K562 (cell line): ENCODE data around the gene MS4A1. TPM values are rescaled to one million over a fixed set of nuclear protein-coding genes. Genes with fewer than 3 reads are reported as not detected.

ENCODE experiments used
- ATAC-seq: fragments of 200-7000 bp; cut with Tn5 transposase; 3 replicates; pipeline ENCODE4 v1.9.1; 2020; ENCODE audit warnings: moderate library complexity
- BruUV-seq: library from RNA; stranded (reverse); fragments of 400-500 nt; replicated peaks from 2 replicates; lab custom pipeline; 2021; lab: Mats Ljungman, UMichigan
- CTCF ChIA-PET: fragments of 300-600 bp; formaldehyde crosslinking; extraction: SDS; loops from one replicate; lab custom pipeline; 2021; ENCODE audit warnings: low intra/inter-chr PET ratio; lab: Yijun Ruan, JAX
- POLR2A ChIA-PET: fragments of 300-600, 350-650 bp; sonication (Branson Sonifier 250); formaldehyde crosslinking; extraction: SDS; loops from one replicate; lab custom pipeline; 2021; ENCODE audit warnings: antibody characterized with exemption, inconsistent platforms; lab: Yijun Ruan, JAX
- DNase-seq, 4 experiments: peaks; one replicate each; pipeline versions ENCODE4 v3.0.0 to v3.0.0-alpha.2; 2011 to 2018; ENCODE audit warnings: low spot score in 3 of 4, mixed read lengths in 3 of 4; ENCODE audit errors: extremely low read depth in 1 of 4
- FAIRE-seq: peaks from 2 replicates; lab custom pipeline; 2011; peaks lifted over from hg19 to GRCh38; lab: Jason Lieb, UNC
- H2AFZ ChIP-seq: 2 replicates; pipeline ENCODE4 v1.6.0; 2011; ENCODE audit warnings: low read depth, low read length, control low read depth, inconsistent platforms
- H3K27ac ChIP-seq: fragments of 200-600 bp; 3 replicates; pipeline ENCODE4 v1.8.0; 2011; ENCODE audit warnings: low read depth, mild to moderate bottlenecking, control low read depth, inconsistent platforms, low read length, moderate library complexity, mixed read lengths; ENCODE audit errors: extremely low read depth
- H3K27me3 ChIP-seq, 2 experiments: fragments of 300-600 bp in 1 of 2; 2 replicates in 1 of 2; 3 replicates in 1 of 2; pipeline versions ENCODE4 v1.6.0 to v1.8.0; 2011; ENCODE audit warnings: inconsistent platforms in 2 of 2, low read length in 2 of 2, mild to moderate bottlenecking in 1 of 2, mixed read lengths in 1 of 2, moderate library complexity in 1 of 2; ENCODE audit not compliant: control insufficient read depth in 2 of 2, insufficient read depth in 2 of 2
- H3K36me3 ChIP-seq: fragments of 300-600 bp; 3 replicates; pipeline ENCODE4 v1.8.0; 2011; ENCODE audit warnings: mild to moderate bottlenecking, low read length, inconsistent platforms; ENCODE audit not compliant: control insufficient read depth, insufficient read depth
- H3K4me1 ChIP-seq, 2 experiments: fragments of 200-600 bp in 1 of 2; replicated peaks in 1 of 2; 2 replicates in 1 of 2; 3 replicates in 1 of 2; pipeline versions ENCODE4 v1.5.1 to v1.8.0; 2011; ENCODE audit warnings: inconsistent platforms in 2 of 2, low read length in 2 of 2, mild to moderate bottlenecking in 1 of 2, mixed read lengths in 1 of 2, moderate library complexity in 1 of 2; ENCODE audit not compliant: control insufficient read depth in 2 of 2, insufficient read depth in 2 of 2
- H3K4me2 ChIP-seq: 2 replicates; pipeline ENCODE4 v1.6.1; 2011; ENCODE audit warnings: low read length, control low read depth, inconsistent platforms, mixed read lengths; ENCODE audit not compliant: insufficient read depth
- H3K4me3 ChIP-seq: fragments of 200-600 bp; sonication (generic), shearing (Covaris generic); 2 replicates; pipeline ENCODE4 v1.5.1; 2016; ENCODE audit warnings: control low read depth, inconsistent platforms
- H3K79me2 ChIP-seq: fragments of 200-600 bp; 3 replicates; pipeline ENCODE4 v1.8.0; 2011; ENCODE audit warnings: low read length, inconsistent platforms; ENCODE audit not compliant: control insufficient read depth, insufficient read depth
- H3K9ac ChIP-seq, 2 experiments: 2 replicates each; pipeline versions ENCODE4 v1.6.0 to v1.6.1; 2011; ENCODE audit warnings: low read depth in 2 of 2, low read length in 2 of 2, control low read depth in 1 of 2, inconsistent platforms in 1 of 2, mild to moderate bottlenecking in 1 of 2, mixed read lengths in 1 of 2; ENCODE audit not compliant: insufficient read depth in 1 of 2
- H3K9me1 ChIP-seq: one replicate; pipeline ENCODE4 v1.6.0; 2011; ENCODE audit warnings: inconsistent platforms, mild to moderate bottlenecking, low read length, moderate library complexity; ENCODE audit not compliant: control insufficient read depth, insufficient read depth
- H3K9me3 ChIP-seq: replicated peaks from 2 replicates; pipeline ENCODE4 v1.5.1; 2011; ENCODE audit warnings: low read depth, low read length, inconsistent platforms; ENCODE audit not compliant: control insufficient read depth, insufficient read depth
- H4K20me1 ChIP-seq: replicated peaks from 2 replicates; pipeline ENCODE4 v1.6.1; 2011; ENCODE audit warnings: low read length, inconsistent platforms, mixed read lengths; ENCODE audit not compliant: control insufficient read depth, insufficient read depth
- ETV6 ChIP-seq, 3 experiments: fragments of 150-350 bp in 1 of 3; sonication (generic) in 1 of 3; formaldehyde crosslinking in 1 of 3; IDR thresholded peaks; 2 replicates each; pipeline versions ENCODE4 v1.6.1 to v1.8.0; 2014 to 2022; ENCODE audit warnings: borderline replicate concordance in 2 of 3, low read depth in 2 of 3, antibody characterized with exemption in 1 of 3, low read length in 1 of 3, mild to moderate bottlenecking in 1 of 3, missing genetic modification reagents in 1 of 3
- MECOM ChIP-seq: fragments of 250-450 bp; sonication (Bioruptor Pico); IDR thresholded peaks from 2 replicates; pipeline ENCODE4 v1.8.0; 2022; ENCODE audit warnings: inconsistent platforms
- SNRNP70 ChIP-seq: fragments of 200-400 bp; formaldehyde crosslinking; optimal IDR thresholded peaks from 2 replicates; pipeline ENCODE3; 2017; ENCODE audit warnings: low read depth, low read length
- TFE3 ChIP-seq: fragments of 450-650 bp; formaldehyde crosslinking; IDR thresholded peaks from 2 replicates; pipeline ENCODE4 v1.4.0; 2020; ENCODE audit warnings: mild to moderate bottlenecking, mixed read lengths
- U2AF1 ChIP-seq: fragments of 200-400 bp; formaldehyde crosslinking; optimal IDR thresholded peaks from 2 replicates; pipeline ENCODE3; 2017; ENCODE audit warnings: mild to moderate bottlenecking, low read depth, low read length, moderate library complexity
- ZNF408 ChIP-seq: fragments of 250-450 bp; sonication (Bioruptor Pico); IDR thresholded peaks from 2 replicates; pipeline ENCODE4 v1.4.0; 2020; ENCODE audit warnings: low read depth, mild to moderate bottlenecking, moderate library complexity
- ZNF740 ChIP-seq, 3 experiments: fragments of 200-800 bp in 1 of 3; sonication (Bioruptor generic) in 1 of 3; sonication (generic) in 1 of 3; formaldehyde crosslinking in 1 of 3; IDR thresholded peaks; 2 replicates each; pipeline versions ENCODE4 v1.6.1 to v1.8.0; 2016 to 2022; ENCODE audit warnings: mild to moderate bottlenecking in 2 of 3, missing compliant biosample characterization in 2 of 3, missing genetic modification characterization in 2 of 3, missing genetic modification reagents in 1 of 3
- WGBS: fragments of 100-300 bp; shearing (Covaris generic); methylation state at CpG from one replicate; pipeline ENCODE4 v1.1.6; 2016; ENCODE audit warnings: low coverage, mixed read lengths; ENCODE audit not compliant: insufficient coverage; ENCODE audit errors: missing lambda C conversion rate; 5-methylcytosine and 5-hydroxymethylcytosine counted together
- in situ Hi-C: fragments of 300-500 bp; cut with MboI; formaldehyde crosslinking; loops from 4 replicates; pipeline ENCODE4 v1.15.0; 2018; ENCODE audit warnings: inconsistent platforms, mixed read lengths
- intact Hi-C: fragments of 100-400 bp; cut with micrococcal nuclease; formaldehyde crosslinking; loops from 2 replicates; pipeline ENCODE4 v1.14.2; 2022
- polyA plus RNA-seq, 8 experiments: library from polyadenylated mRNA; depleted of rRNA in 4 of 8; stranded (reverse) in 5 of 8; unstranded in 3 of 8; fragments of >200 nt; fragmentation: Nextera tagmentation in 2 of 8; fragmentation: Illumina TruSeq in 1 of 8; extraction: Ambion mirVana in 2 of 8; extraction: Trizol in 1 of 8; gene quantifications; 2 replicates each; pipeline versions ENCODE4 v1.2.1 to v1.2.3, GENCODE V29; 2011 to 2014; ENCODE audit warnings: inconsistent platforms in 1 of 8, missing spikeins in 1 of 8
- total RNA-seq, 7 experiments: library from RNA; depleted of rRNA in 6 of 7; stranded (reverse); fragments of >200 nt in 6 of 7; fragmentation: Illumina TruSeq in 2 of 7; extraction: Trizol in 2 of 7; gene quantifications; 2 replicates each; pipeline versions ENCODE4 v1.2.1 to v1.2.3, GENCODE V29; 2011 to 2021; ENCODE audit warnings: low replicate concordance in 1 of 7
- TF ChIP-seq, protein P1 (sequence below): fragments of 450-650 bp; IDR thresholded peaks from 2 replicates; pipeline ENCODE4 v1.6.1; 2017; ENCODE audit warnings: antibody characterized with exemption, mild to moderate bottlenecking
- TF ChIP-seq, protein P2 (sequence below): fragments of 250-450 bp; sonication (Bioruptor Pico); IDR thresholded peaks from 2 replicates; pipeline ENCODE4 v1.4.0; 2020; ENCODE audit warnings: borderline replicate concordance

Gene MS4A1
- total and polyA plus RNA-seq, 9 of the 15 experiments (the other 6 are each of a cell fraction or from before 2014, with no cell fraction given): 0.01 to 0.24 (median 0.03) TPM; not detected in 5

DNA sequence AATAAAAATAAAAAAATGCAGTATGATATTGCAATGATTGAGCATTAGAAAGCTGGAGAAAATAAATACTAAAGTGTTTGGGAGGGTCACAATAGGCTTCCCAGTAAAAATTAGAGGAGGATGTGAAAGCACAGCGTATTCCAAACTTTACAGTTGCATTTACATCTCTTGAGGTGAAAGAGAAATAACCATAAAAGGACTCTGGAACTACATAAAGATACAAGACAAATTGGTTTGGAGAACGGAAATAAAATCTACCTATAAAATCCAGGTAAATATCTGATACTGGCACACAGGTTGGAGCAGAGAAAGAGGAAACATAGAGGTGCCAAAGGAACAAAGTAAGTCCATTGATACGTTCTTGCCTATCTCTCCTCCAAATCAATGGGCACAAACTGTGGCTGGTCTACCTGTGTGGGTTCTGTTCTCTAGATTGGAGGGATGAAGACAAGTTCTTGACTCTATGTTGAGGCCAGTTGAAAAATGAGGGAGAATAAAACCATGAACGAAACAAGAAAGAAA lies 36.9 kb downstream of the MS4A1 start, which contains the start of gene MS4A12:
MS4A12 (plus strand) TSS at position 291 of the 522 bp plus-strand sequence. CDS start 4,541 bp downstream, outside the sequence.
- CTCF ChIA-PET: no interaction called here
- H3K9me3 ChIP-seq: no peaks in the 10 kb centered on the region
- no peak within 1 kb of the TSS for H3K4me2 ChIP-seq
- TF ChIP-seq U2AF1: no peak
- TF ChIP-seq ETV6 (IDR thresholded peaks at IDR 0.05; ENCODE audit: borderline replicate concordance in 1 of 2, low read depth in 2 of 2, low read length in 1 of 2): no peak
- no peak for TF ChIP-seq ETV6 (CRISPR knock-in tag; IDR thresholded peaks at IDR 0.05; ENCODE audit: borderline replicate concordance)
- TF ChIP-seq ZNF408: no peak
- TF ChIP-seq SNRNP70: no peak
- TF ChIP-seq MECOM: no peak
- TF ChIP-seq, protein P1, sequence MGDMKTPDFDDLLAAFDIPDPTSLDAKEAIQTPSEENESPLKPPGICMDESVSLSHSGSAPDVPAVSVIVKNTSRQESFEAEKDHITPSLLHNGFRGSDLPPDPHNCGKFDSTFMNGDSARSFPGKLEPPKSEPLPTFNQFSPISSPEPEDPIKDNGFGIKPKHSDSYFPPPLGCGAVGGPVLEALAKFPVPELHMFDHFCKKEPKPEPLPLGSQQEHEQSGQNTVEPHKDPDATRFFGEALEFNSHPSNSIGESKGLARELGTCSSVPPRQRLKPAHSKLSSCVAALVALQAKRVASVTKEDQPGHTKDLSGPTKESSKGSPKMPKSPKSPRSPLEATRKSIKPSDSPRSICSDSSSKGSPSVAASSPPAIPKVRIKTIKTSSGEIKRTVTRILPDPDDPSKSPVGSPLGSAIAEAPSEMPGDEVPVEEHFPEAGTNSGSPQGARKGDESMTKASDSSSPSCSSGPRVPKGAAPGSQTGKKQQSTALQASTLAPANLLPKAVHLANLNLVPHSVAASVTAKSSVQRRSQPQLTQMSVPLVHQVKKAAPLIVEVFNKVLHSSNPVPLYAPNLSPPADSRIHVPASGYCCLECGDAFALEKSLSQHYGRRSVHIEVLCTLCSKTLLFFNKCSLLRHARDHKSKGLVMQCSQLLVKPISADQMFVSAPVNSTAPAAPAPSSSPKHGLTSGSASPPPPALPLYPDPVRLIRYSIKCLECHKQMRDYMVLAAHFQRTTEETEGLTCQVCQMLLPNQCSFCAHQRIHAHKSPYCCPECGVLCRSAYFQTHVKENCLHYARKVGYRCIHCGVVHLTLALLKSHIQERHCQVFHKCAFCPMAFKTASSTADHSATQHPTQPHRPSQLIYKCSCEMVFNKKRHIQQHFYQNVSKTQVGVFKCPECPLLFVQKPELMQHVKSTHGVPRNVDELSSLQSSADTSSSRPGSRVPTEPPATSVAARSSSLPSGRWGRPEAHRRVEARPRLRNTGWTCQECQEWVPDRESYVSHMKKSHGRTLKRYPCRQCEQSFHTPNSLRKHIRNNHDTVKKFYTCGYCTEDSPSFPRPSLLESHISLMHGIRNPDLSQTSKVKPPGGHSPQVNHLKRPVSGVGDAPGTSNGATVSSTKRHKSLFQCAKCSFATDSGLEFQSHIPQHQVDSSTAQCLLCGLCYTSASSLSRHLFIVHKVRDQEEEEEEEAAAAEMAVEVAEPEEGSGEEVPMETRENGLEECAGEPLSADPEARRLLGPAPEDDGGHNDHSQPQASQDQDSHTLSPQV: no peak
- TF ChIP-seq, protein P2, sequence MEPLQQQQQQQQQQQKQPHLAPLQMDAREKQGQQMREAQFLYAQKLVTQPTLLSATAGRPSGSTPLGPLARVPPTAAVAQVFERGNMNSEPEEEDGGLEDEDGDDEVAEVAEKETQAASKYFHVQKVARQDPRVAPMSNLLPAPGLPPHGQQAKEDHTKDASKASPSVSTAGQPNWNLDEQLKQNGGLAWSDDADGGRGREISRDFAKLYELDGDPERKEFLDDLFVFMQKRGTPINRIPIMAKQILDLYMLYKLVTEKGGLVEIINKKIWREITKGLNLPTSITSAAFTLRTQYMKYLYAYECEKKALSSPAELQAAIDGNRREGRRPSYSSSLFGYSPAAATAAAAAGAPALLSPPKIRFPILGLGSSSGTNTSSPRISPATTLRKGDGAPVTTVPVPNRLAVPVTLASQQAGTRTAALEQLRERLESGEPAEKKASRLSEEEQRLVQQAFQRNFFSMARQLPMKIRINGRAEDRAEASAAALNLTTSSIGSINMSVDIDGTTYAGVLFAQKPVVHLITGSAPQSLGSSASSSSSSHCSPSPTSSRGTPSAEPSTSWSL (CRISPR knock-in tag): no peak
- no peak for TF ChIP-seq TFE3 (CRISPR knock-in tag)
- TF ChIP-seq ZNF740 (CRISPR knock-in tag; IDR thresholded peaks at IDR 0.05): no peak
- no peak for TF ChIP-seq ZNF740 (tag; IDR thresholded peaks at IDR 0.05)
- POLR2A ChIA-PET: no interaction called here
- WGBS: 2% methylated on average over 4 of the region's 4 CpGs
- H3K9ac ChIP-seq: no peak within 1 kb of the TSS
- no peaks in the 10 kb centered on the region for H3K9me1 ChIP-seq
- no peaks in the 10 kb centered on the region for H4K20me1 ChIP-seq
- in situ Hi-C loops (no loop called here), intact Hi-C loops (no loop called here)
- H3K4me1 ChIP-seq: no peaks in the 10 kb centered on the region
- no peak for DNase-seq
- no TSS peak for BruUV-seq
- H3K4me3 ChIP-seq: no peak within 1 kb of the TSS
- no peaks in the 10 kb centered on the region for H3K36me3 ChIP-seq
- no peaks in the 10 kb centered on the region for H3K79me2 ChIP-seq
- H3K27ac ChIP-seq: no peak within 1 kb of the TSS
- no peak for ATAC-seq
- H2AFZ ChIP-seq: no peak within 1 kb of the TSS
- FAIRE-seq: no peak
- H3K27me3 ChIP-seq: peaks cover 0 to 5% of the 10 kb centered on the region in 2 experiments; a peak in 1 of 5 replicates
